DMS153 (cell line): ENCODE results near the gene RTN3.
A peak's percentile ranks its signal among the peaks of the same experiment; 100 is the strongest.
"Not testable (repeated sequence)": the region's sequence is repeated elsewhere in the genome, so short reads cannot be mapped to it uniquely, and the experiment has no call there.

Experiments used
- DNase-seq: peaks from one replicate; lab custom pipeline; 2025; lab: John Stamatoyannopoulos, UW

RTN3 gene, protein sequence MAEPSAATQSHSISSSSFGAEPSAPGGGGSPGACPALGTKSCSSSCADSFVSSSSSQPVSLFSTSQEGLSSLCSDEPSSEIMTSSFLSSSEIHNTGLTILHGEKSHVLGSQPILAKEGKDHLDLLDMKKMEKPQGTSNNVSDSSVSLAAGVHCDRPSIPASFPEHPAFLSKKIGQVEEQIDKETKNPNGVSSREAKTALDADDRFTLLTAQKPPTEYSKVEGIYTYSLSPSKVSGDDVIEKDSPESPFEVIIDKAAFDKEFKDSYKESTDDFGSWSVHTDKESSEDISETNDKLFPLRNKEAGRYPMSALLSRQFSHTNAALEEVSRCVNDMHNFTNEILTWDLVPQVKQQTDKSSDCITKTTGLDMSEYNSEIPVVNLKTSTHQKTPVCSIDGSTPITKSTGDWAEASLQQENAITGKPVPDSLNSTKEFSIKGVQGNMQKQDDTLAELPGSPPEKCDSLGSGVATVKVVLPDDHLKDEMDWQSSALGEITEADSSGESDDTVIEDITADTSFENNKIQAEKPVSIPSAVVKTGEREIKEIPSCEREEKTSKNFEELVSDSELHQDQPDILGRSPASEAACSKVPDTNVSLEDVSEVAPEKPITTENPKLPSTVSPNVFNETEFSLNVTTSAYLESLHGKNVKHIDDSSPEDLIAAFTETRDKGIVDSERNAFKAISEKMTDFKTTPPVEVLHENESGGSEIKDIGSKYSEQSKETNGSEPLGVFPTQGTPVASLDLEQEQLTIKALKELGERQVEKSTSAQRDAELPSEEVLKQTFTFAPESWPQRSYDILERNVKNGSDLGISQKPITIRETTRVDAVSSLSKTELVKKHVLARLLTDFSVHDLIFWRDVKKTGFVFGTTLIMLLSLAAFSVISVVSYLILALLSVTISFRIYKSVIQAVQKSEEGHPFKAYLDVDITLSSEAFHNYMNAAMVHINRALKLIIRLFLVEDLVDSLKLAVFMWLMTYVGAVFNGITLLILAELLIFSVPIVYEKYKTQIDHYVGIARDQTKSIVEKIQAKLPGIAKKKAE

GRCh38 chr11:63681321-63682065 is at the start of gene RTN3:
Gene RTN3, plus strand, starts transcription at chr11:63681500. Its CDS starts 137 bp downstream, at chr11:63681637.
- peak; percentile 96 for DNase-seq

DNA sequence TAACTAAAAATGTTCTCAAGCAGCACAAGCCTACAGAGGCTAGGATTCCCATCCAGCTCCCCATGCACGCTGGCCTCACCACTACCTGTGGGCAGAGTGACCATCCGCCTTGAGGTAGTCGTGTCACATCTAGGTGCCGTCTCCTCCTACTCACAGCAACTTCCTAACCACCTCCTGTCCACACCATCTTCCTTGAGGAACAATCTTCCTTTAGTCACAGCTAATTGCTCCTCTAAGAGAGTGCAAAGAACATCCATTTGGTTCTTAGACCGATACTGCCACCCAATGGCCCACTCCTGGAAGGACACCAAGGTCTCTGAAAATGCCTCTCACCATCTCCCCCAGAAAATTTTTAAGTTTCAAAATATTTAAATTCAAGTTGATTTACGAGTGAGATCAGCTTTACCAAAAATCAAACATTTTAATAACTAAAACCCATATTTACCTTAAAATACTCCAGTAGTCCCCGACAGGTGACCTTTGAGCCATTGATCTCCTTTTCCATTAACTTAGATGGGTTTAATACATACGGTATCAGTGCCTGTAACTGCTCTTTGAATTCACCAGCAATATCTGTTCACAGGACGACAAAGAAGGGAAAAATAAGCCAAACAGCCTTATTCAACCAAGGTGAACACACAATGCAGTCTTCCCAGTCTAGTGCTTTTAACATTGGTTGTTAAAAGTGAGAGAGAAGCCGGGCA is 45.4 kb upstream of the RTN3 start:
- DNase-seq, result no peak

GRCh38 chr11:63638436-63638835 is 42.9 kb upstream of the RTN3 start:
- not testable (repeated sequence) for DNase-seq

- no peak for DNase-seq
Measured at GRCh38 chr11:63639199-63639832, 42.0 kb upstream of the RTN3 start.

DNA sequence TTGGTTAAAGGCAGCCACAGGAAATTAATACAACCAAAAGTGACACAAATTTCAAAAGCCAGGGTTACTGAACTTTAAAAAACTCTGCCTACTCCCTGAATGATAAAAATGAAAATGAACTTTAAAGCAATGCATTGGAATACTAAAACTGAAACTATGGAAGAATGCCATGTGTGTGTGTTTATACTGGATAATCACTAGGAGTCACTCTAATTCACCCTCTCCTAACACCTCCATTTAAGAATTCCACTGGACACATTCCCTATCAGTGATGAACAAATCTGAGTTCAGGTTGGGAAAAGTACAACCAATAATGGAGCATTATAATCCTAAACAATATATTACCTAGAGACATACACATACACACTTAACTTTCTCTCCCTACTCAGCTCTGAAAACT is 39.6 kb upstream of the RTN3 start:
- no peak for DNase-seq

- DNase-seq, result no peak
Measured at GRCh38 chr11:63643205-63643604, 38.1 kb upstream of the RTN3 start.

DNA sequence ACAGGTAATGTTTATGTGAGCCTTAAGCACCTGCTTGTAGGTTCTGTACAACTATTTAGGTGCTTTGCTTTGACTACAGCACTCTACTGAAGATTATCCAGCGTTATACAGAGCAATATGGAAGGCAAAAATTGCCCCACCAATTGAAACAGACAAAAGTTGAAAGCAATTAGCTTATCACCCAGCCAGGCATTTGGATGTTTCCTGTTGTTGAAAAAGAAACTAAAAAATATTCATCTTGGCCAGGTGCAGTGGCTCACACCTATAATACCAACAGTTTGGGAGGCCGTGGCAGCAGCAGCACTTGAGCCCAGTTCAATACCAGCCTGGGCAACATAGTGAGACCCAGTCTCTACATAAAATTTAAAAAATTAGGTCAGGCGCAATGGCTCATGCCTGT is 28.6 kb upstream of the RTN3 start:
- no peak for DNase-seq

DNA sequence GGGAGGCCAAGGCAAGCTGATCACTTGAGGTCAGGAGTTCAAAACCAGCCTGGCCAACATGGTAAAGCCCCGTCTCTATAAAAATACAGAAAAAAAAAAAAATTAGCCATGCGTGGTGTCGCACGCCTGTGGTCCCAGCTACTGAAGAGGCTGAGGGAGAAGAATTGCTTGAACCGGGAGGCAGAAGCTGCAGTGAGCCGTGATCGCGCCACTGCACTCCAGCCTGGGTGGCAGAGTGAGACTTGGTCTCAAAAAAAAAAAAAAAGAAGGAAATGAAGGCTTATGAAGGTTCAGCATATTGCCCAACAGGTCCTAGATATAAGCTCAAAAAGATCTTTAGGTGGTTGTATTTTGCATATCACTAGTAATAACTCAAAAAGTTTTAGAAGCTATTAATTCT is 20.3 kb upstream of the RTN3 start:
- no peak for DNase-seq

GRCh38 chr11:63663809-63664208 is 17.5 kb upstream of the RTN3 start:
- no peak for DNase-seq

GRCh38 chr11:63666874-63667273 is 14.4 kb upstream of the RTN3 start:
- no peak for DNase-seq

DNA sequence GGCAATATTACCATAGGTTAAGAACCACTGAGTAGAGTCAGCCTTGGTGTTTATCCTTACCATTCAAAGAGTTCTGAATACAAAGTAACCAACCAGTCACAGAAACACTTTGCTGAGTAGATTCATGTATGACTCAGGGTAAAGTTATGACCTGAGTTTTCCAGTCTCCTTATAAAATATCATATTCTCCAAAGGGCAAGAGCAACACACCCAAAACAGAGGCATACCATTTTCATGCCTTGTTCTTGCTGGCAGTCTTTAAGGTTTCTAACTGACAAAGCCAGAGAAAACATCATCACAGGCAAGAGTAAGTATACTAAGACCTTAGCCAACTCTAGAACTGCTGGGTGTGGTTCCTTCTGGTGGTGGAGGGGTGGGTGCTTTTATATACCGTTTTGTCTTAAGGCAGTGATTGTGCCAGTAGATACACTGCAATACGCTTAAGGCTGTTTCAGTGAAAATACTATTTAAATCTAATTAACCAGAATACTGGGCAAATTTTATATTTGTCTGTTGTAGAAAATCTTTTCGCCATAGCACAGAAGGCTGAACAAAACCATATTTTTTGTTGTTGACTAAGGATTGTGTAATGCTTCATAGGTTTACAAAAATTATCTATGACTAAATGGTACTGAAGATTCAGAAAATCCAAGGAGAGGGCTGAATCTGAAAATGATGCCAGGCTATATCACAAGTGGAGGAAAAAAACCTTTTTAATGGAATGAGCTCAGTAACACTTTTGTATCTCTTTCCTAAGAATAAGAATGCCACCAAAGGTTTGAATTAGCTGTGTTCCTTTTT is 13.1 kb upstream of the RTN3 start:
- DNase-seq, result no peak

- no peak for DNase-seq
Measured at GRCh38 chr11:63670096-63670432, 11.2 kb upstream of the RTN3 start.

GRCh38 chr11:63670433-63671321 is 10.6 kb upstream of the RTN3 start:
- DNase-seq, result peak; percentile 46

DNA sequence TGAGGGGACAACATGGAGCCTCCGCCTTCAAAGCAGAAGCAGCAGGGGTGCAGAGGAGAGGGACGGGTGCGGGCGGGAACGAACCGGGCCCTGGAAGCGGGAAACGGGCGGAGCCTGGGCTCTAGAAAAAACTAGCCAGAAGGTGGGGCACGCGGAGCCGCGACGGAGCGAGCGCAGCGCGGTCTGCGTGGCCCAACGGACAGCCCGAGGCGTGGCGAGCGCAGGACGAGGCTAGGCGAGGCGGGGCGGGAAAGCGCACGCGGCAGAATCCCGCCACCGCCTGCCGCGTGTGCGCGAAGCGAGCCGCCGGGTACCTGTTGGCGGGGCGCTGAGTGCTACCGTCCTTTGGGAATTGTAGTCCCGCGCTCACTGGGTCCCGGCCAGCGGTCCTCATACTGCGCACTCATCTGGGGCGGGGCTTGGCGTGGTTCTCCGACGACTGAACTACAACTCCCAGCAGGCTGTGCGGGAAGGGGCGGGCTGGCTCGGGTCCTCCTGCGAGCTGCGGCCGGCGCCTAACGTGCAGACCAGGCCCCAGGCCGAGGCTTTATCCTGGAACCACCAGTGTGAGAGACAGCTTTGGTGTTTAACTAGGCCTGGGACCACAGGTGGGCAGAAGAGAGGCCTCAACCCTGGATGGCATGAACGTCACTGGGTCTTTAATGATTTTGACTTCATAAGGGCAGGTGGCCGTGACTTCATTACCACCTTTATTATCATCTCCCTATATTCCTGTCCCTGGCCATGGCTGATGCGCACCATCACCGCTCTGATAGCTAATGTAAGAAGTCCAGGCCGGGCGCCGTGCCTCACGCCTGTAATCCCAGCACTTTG is 9.8 kb upstream of the RTN3 start, which contains the start of gene ATL3:
Gene ATL3, minus strand, starts transcription at position 55 of the 834 bp plus-strand sequence. Its CDS starts 41 bp downstream, at position 14.
- DNase-seq, result peak; percentile 99

DNA sequence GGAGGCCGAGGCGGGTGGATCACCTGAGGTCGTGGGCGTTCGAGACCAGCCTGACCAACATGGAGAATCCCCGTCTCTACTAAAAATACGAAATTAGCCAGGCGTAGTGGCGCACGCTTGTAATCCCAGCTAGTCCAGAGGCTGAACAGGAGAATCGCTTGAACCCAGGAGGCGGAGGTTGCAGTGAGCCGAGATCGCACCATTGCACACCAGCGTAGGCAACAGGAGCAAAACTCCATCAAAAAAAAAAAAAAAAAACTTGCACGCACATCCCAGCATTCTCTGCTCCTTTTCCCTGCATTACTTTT is 9.2 kb upstream of the RTN3 start:
- no peak for DNase-seq

DNA sequence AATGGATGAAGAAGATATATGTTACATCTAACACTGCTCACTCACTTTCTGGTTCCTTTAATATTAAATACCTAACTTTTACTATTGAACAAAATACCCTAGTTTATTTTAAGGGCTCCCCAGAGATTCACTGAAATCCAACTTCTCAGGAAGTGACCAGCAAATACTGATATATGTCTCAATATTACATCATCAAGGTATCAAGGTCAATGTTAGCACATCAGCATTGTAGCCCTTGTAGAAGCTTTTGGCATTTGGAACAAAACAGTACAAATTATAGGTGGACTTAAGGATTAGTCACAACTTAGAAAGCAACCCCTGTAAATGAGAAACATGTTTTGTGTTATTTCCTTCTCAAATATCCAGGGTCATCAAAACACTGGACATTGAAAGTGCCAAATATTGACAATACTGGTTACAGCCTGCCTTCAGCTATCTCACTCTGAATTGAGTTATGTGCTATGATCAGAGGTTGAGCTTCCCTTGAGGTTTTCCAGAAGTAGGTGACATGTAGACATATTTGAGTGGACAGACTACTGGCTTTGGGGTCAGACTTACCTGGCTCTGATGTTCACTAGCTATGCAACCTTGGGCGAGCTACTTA is 8.3 kb upstream of the RTN3 start:
- DNase-seq, result no peak

DNA sequence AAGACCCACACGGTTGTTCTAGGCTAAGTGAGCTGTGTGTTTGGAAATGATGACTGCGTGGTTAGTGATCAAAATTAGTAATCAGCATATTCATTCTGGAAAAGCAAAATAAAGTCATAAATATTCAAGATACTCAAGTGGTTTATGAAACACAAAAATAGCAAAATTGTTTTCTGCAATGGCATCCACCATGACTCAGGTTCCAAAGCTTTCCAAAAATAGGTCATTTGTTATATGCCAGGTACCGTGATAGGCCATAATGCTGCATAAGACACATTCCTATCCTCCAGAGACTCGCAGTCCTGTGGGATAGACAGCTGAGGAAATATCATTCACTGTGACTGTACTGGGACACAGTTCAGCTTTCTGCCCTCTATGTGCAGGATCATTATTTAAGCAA is 7.7 kb upstream of the RTN3 start:
- no peak for DNase-seq

DNA sequence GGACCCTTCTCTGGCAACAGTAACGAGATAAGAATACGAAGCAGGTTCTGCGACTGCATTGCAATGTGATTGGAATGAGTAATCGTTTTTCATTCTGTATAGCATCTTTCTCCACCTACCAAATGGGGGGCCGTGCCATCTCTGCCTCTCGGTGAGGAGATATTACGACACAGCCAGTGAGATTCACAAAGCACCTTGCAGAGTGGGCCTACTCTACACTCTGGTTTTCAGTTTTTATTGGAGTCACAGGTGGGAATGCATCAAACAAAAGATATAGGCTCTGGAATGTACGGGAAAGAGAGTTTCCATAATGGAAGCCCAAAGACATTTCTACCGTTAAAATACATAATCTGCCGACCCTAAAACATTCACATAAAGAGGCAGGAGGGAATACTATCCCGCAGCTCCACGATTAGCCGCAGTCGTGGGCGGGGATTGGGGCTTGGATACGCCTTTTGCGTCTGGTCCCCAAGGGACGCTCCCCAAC is 423 bp upstream of the RTN3 start:
- no peak for DNase-seq
